ENCODE data around the gene OR5K4.

GRCh38 chr3:98331329-98331728, 22.3 kb upstream of the OR5K4 start:
- no peak for TF ChIP-seq CTCF (IDR thresholded peaks at IDR 0.05)
- no peak for TF ChIP-seq POLR2A (IDR thresholded peaks at IDR 0.05)
